Measurements from ENCODE around the gene VARS1.
"Not testable (repeated sequence)": the region's sequence is repeated elsewhere in the genome, so short reads cannot be mapped to it uniquely, and the experiment has no call there.

Gene VARS1

DNA sequence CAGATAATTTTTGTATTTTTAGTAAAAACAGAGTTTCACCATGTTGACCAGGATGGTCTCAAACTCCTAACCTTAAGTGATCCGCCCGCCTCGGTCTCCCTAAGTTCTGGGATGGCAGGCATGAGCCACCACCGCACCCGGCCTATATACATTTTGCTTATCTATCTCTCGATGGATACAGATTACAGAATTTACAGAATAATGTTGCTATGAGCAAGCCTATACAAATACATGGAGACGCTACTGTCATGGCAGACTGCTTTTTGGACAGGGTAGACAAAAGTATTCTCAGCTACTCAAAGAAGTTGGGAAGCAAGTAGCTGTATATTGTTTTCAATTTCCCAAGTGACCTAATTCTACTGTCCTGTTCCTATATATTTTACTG is 17.9 kb upstream of the VARS1 start:
- DNase-seq, result no peak
- Histone ChIP-seq H3K4me3 (ENCODE audit: low read depth, low read length) (no peak overlapping the region), H3K4me1 (0 out of 2 replicates have a peak, but pooled peaks cover 4% of the 10 kb centered on the region), H3K27me3 (no peaks in the 10 kb centered on the region), H3K36me3 (no peaks in the 10 kb centered on the region), H3K9me3 (no peaks in the 10 kb centered on the region; the same call in 1 of the 2 replicates)
- TF ChIP-seq, protein P1, sequence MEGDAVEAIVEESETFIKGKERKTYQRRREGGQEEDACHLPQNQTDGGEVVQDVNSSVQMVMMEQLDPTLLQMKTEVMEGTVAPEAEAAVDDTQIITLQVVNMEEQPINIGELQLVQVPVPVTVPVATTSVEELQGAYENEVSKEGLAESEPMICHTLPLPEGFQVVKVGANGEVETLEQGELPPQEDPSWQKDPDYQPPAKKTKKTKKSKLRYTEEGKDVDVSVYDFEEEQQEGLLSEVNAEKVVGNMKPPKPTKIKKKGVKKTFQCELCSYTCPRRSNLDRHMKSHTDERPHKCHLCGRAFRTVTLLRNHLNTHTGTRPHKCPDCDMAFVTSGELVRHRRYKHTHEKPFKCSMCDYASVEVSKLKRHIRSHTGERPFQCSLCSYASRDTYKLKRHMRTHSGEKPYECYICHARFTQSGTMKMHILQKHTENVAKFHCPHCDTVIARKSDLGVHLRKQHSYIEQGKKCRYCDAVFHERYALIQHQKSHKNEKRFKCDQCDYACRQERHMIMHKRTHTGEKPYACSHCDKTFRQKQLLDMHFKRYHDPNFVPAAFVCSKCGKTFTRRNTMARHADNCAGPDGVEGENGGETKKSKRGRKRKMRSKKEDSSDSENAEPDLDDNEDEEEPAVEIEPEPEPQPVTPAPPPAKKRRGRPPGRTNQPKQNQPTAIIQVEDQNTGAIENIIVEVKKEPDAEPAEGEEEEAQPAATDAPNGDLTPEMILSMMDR (IDR thresholded peaks at IDR 0.05; ENCODE audit: low read depth, low read length), result no peak

DNA sequence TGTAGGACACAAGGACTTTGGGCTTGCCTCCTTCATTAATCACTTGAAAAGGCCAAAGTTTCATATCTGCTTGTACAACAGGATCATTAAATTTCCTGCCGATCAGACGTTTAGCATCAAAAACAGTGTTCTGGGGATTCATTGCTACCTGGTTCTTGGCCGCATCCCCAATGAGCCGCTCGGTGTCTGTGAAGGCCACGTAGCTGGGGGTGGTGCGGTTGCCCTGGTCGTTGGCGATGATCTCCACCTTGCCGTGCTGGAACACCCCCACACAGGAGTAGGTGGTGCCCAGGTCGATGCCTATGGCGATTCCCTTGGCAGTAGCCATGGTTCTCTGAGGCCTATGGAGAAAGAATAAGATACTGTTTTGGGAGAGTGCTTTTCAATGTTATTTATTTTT is 16.1 kb upstream of the VARS1 start:
- Histone ChIP-seq H3K9me3 (no peaks in the 10 kb centered on the region), H3K4me3 (ENCODE audit: low read depth, low read length) (no peak overlapping the region), H3K4me1 (0 out of 2 replicates have a peak, but pooled peaks cover 4% of the 10 kb centered on the region), H3K36me3 (no peaks in the 10 kb centered on the region), H3K27me3 (no peaks in the 10 kb centered on the region)
- TF ChIP-seq, protein P1 (IDR thresholded peaks at IDR 0.05; ENCODE audit: low read depth, low read length), result no peak
- DNase-seq, result no peak

DNA sequence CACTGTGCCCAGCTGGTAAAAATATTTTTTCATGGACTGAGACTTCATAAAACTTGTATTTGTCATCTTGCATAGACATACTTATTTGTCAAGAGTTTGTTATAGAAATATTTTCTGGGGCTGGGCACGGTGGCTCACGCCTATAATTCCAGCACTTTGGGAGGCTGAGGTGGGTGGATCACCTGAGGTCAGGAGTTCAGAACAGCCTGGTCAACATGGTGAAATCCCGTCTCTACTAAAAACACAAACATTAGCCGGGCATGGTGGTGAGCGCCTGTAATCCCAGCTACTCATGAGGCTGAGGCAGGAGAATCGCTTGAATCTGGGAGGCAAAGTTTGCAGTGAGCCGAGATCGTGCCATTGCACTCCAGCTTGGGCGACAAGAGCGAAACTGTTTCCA is 13.0 kb upstream of the VARS1 start:
- H3K36me3 ChIP-seq; H3K27me3 ChIP-seq; H3K9me3 ChIP-seq; H3K4me3 ChIP-seq (ENCODE audit: low read depth, low read length); H3K4me1 ChIP-seq; DNase-seq: not testable (repeated sequence)

DNA sequence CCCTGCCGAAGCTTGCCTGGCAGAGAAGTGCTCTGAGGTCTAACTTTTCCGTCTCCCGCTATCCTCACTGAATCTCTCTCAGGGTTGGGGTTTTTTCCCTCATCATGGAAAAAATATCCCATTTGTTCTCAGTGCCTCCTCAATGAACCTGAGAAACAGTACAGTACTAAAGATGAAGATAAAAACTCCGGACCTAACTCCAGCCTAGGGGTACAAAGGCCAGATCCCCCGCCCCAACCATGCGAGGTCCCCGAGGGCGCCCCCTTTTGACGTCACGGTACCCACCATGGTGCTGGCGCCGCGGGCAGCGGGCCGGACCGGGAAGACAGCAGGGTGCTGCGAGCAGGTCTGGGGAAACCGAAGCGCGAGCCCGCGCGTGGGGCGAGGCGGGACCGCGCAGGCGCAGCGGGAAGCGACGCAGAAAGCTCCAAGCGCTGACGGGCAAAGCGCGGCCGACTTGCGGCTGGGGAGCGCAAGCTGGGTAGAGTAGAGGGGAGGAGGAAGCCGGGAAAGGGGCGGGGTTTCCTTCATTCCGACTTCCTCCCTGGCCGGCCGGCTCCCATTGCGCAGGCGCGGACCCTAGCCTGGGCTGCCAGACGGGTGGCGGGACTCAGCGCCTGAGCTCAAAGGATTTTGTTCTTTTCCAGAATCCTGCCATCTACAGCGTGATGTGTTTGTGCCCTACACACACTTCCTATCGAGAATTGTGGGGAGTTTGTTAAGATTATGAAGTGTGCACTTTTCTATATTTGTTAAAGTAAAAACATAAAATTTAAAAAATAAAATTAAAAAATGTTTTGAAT is 11.1 kb upstream of the VARS1 start, which contains the start of gene LSM2:
Gene LSM2, minus strand, starts transcription at position 497 of the 803 bp plus-strand sequence. Its CDS starts 209 bp downstream, at position 288.
- TF ChIP-seq, protein P1 (IDR thresholded peaks at IDR 0.05; ENCODE audit: low read depth, low read length), result peak; percentile 12; the same call in 1 of the 2 replicates
- peak; percentile 99 for DNase-seq
- no peaks in the 10 kb centered on the region for H3K27me3 ChIP-seq
- no peaks in the 10 kb centered on the region for H3K4me1 ChIP-seq
- H3K36me3 ChIP-seq, result peaks cover 3% of the 10 kb centered on the region; the same call in 1 of the 2 replicates
- peak within 1 kb of the TSS; percentile 86 for H3K4me3 ChIP-seq (ENCODE audit: low read depth, low read length)
- no peaks in the 10 kb centered on the region for H3K9me3 ChIP-seq

DNA sequence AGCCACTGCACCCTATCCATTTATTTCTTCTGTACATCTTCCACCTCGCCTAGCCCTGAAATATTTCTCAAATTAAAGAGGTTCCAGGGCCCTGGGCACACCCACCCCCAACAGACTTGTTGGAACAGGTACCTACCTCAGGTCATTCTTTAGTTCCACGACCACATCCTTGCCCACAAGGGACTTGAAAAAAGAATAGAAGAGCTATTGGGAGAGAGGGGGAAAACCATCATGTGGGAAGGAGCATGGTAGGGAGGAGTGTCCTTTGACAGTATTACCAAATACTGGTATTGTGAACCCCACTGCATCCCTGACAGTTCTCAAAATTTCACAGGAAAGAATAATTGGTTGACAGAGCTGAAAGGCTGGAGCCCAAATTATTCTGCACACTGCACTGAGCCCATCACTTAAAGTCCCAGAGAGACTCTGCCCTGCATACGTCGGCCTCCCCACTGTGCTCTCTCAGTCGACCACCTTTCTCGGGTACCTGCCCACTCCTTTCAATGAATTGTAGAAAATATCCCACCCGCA is 10.5 kb upstream of the VARS1 start:
- no peaks in the 10 kb centered on the region for H3K9me3 ChIP-seq
- no peaks in the 10 kb centered on the region for H3K4me1 ChIP-seq
- H3K27me3 ChIP-seq, result no peaks in the 10 kb centered on the region
- TF ChIP-seq, protein P1 (IDR thresholded peaks at IDR 0.05; ENCODE audit: low read depth, low read length), result no peak
- H3K4me3 ChIP-seq (ENCODE audit: low read depth, low read length), result peak overlapping the region; percentile 86
- no peak for DNase-seq
- peaks cover 3% of the 10 kb centered on the region; the same call in 1 of the 2 replicates for H3K36me3 ChIP-seq

DNA sequence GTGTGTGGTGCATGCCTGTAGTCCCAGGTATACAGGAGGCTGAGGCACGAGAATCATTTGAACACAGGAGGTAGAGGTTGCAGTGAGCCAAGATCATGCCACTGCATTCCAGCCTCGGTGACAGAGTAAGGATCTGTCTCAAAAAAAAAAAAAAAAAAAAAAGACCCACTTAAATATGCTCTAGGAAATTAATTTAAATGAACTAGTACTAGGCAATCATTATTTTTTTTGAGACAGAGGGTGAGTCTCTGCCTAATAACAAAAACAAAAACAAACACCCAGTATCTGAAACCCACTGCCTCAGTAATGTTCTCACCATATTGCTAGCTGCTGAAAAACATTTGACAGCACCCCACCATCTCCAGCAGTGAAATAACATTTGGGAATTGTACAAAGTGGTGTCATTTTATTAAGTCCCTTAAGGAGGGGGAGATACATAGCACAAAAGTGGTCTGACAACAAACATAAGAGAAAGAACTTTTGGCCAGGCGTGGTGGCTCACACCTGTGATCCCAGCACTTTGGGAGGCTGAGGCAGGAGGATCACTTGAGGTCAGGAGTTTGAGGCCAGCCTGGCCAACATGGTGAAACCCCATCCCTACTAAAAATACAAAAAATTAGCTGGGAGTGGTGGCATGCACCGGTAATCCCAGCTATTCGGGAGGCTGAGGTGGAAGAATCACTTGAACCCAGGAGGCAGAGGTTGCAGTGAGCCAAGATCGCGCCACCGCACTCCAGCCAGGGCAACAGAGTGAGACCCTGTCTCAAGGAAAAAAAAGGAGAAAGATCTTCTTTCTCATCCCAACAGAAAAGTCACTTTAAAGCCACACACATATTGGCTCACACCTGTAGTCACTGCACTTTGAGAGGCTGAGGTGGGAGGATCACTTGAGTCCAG is 5.7 kb upstream of the VARS1 start:
- DNase-seq; H3K9me3 ChIP-seq; H3K4me1 ChIP-seq; H3K27me3 ChIP-seq; H3K36me3 ChIP-seq; H3K4me3 ChIP-seq (ENCODE audit: low read depth, low read length): not testable (repeated sequence)

All from BE2C (cell line).